Caki2 (cell line): Measurements from ENCODE around the gene IL15RA. TPM values are rescaled to one million over a fixed set of nuclear protein-coding genes. Genes with fewer than 3 reads are reported as not detected.
"Not testable (repeated sequence)": the region's sequence is repeated elsewhere in the genome, so short reads cannot be mapped to it uniquely, and the experiment has no call there.

Experiments
- DNase-seq: peaks from one replicate; pipeline ENCODE4 v3.0.0-alpha.2; 2015; ENCODE audit warnings: low read depth
- in situ Hi-C: cut with HindIII; loops from 2 replicates; pipeline ENCODE4 v1.10.0; 2016; ENCODE audit warnings: low sequenced_read_pairs, low pct_unique_long_range_greater_than_20kb, mixed read lengths
- total RNA-seq: library from RNA; depleted of rRNA; stranded (reverse); fragments of >200 nt; shearing (Covaris generic); gene quantifications from 2 replicates; pipeline ENCODE4 v1.2.3, GENCODE V29; 2014; ENCODE audit warnings: low replicate concordance; rRNA removed

The IL15RA gene
- total RNA-seq, 1 experiment from 2014 or later, result 20.9 TPM

- no peak for DNase-seq
- in situ Hi-C loops, result no loop called here
Observed at GRCh38 chr10:5915451-5915850, 61.9 kb downstream of the IL15RA start.

GRCh38 chr10:5913736-5914135, 63.6 kb downstream of the IL15RA start:
- DNase-seq, result no peak
- in situ Hi-C loops, result no loop called here

- in situ Hi-C loops, result no loop called here
- DNase-seq, result no peak
Observed at GRCh38 chr10:5911670-5912069, 65.7 kb downstream of the IL15RA start.

- DNase-seq, result no peak
- in situ Hi-C loops, result no loop called here
Observed at GRCh38 chr10:5910323-5911100, 66.8 kb downstream of the IL15RA start.

- in situ Hi-C loops, DNase-seq: not testable (repeated sequence)
Observed at GRCh38 chr10:5908676-5909075, 68.7 kb downstream of the IL15RA start.

GRCh38 chr10:5906651-5907050, 70.7 kb downstream of the IL15RA start:
- in situ Hi-C loops, result no loop called here
- no peak for DNase-seq

- DNase-seq, result no peak
- in situ Hi-C loops, result no loop called here
Observed at GRCh38 chr10:5905854-5906507, 71.4 kb downstream of the IL15RA start.

GRCh38 chr10:5904227-5904626, 73.1 kb downstream of the IL15RA start:
- in situ Hi-C loops, result no loop called here
- DNase-seq, result no peak

- in situ Hi-C loops, result no loop called here
- no peak for DNase-seq
Observed at GRCh38 chr10:5903563-5903962, 73.8 kb downstream of the IL15RA start.

GRCh38 chr10:5902511-5903274, 74.7 kb downstream of the IL15RA start:
- DNase-seq, result no peak
- in situ Hi-C loops, result no loop called here

Other genes starting within 250 kb of the IL15RA start
- gene GDI2, start 164.1 kb downstream of the IL15RA start, total RNA-seq, result 380 and 392 TPM in 2 replicates
- gene ANKRD16, start 87.7 kb downstream of the IL15RA start, total RNA-seq, result 10.4 and 10.5 TPM in 2 replicates
- gene FBH1, start 87.3 kb downstream of the IL15RA start, total RNA-seq, result 57.7 and 85.1 TPM in 2 replicates
- not detected in 2 replicates for gene IL2RA, start 84.8 kb upstream of the IL15RA start, total RNA-seq
- 17.9 and 21.9 TPM in 2 replicates for gene RBM17, start 111.5 kb upstream of the IL15RA start, total RNA-seq
- 40.8 and 58.2 TPM in 2 replicates for gene PFKFB3, start 225.4 kb upstream of the IL15RA start, total RNA-seq